Peyer's patch (tissue), 4 donors: ENCODE results near the gene GFRA3. TPM values are rescaled to one million over a fixed set of nuclear protein-coding genes. Genes with fewer than 3 reads are reported as not detected.
"Not testable (repeated sequence)": the region's sequence is repeated elsewhere in the genome, so short reads cannot be mapped to it uniquely, and the experiment has no call there.

Experiments used
- DNase-seq, 3 donors: peaks; one replicate each; pipeline ENCODE4 v3.0.0-alpha.2; 2017 to 2019
- H3K27ac ChIP-seq, 4 donors: fragments of 200-600 bp; sonication (generic); one replicate each; pipeline ENCODE4 v1.5.1; 2016 to 2019
- H3K27me3 ChIP-seq, 2 donors: fragments of 200-600 bp; sonication (generic); one replicate each; pipeline ENCODE4 v1.5.1; 2019
- H3K36me3 ChIP-seq, 3 donors: fragments of 200-600 bp; sonication (generic); one replicate each; pipeline ENCODE4 v1.5.1; 2016 to 2019
- H3K4me1 ChIP-seq, 4 donors: fragments of 200-600 bp; sonication (generic); one replicate each; pipeline ENCODE4 v1.5.1; 2016 to 2019
- H3K4me3 ChIP-seq, 4 donors: fragments of 200-600 bp; sonication (generic); 1 replicate in 3 of 4; 2 replicates in 1 of 4; pipeline ENCODE4 v1.5.1; 2016 to 2019; ENCODE audit warnings: mild to moderate bottlenecking in 1 of 4
- H3K9me3 ChIP-seq, 4 donors: fragments of 200-600 bp; sonication (generic); one replicate each; pipeline ENCODE4 v1.5.1; 2016 to 2019; ENCODE audit warnings: mild to moderate bottlenecking in 1 of 4
- POLR2A ChIP-seq, 2 donors: fragments of 450-650 bp; IDR thresholded peaks; one replicate each; pipeline ENCODE4 v1.5.1; 2017; ENCODE audit warnings: antibody characterized with exemption in 2 of 2, mild to moderate bottlenecking in 2 of 2, moderate library complexity in 2 of 2
- total RNA-seq, 4 donors: library from RNA; depleted of rRNA; stranded (reverse); fragments of >200 nt; gene quantifications; one replicate each; pipeline ENCODE4 v1.1.0, GENCODE V29; 2016
- TF ChIP-seq, protein P1 (sequence below), 6 experiments: fragments of 450-650 bp in 4 of 6; fragments of 200-600 bp in 2 of 6; sonication (generic) in 1 of 6; IDR thresholded peaks; one replicate each; pipeline ENCODE4 v1.5.1; 2017 to 2019; ENCODE audit warnings: antibody characterized with exemption in 6 of 6, mild to moderate bottlenecking in 3 of 6, moderate library complexity in 1 of 6

GFRA3 gene, protein sequence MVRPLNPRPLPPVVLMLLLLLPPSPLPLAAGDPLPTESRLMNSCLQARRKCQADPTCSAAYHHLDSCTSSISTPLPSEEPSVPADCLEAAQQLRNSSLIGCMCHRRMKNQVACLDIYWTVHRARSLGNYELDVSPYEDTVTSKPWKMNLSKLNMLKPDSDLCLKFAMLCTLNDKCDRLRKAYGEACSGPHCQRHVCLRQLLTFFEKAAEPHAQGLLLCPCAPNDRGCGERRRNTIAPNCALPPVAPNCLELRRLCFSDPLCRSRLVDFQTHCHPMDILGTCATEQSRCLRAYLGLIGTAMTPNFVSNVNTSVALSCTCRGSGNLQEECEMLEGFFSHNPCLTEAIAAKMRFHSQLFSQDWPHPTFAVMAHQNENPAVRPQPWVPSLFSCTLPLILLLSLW
- not detected for total RNA-seq

DNA sequence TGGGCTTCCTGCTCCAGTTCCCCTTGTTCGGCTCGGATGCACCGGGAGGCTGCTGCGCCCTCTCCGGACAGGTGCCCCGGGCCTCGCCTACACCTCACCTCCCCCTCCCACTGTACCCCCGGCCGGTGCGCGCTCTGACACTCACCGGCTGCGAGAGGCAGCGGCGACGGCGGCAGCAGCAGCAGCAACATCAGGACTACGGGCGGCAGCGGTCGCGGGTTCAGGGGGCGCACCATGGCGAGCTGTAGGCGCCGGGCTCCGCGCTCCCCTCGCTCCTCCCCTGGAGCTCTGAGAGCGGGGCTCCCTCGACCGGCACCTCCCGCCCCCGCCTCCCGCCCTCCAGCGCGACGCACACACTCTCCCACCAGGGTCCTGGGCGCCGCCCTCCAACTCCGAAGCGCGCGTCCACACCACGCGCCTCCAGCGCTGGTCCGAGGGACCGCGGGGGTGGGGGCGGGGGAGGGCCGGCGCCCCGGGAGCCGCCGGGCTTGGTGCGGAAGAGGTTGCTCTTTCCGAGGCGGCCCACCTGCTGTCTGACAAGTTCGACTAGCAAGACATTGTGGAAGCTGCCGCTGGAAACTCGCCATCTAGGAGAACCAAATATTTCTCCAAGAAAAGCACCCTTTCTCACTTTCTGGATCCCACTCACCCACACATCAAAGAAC, at the start of gene GFRA3:
GFRA3 (minus strand) TSS at position 433 of the 665 bp plus-strand sequence; CDS start at position 236, 197 bp downstream.
- TF ChIP-seq POLR2A (IDR thresholded peaks at IDR 0.05) = no peak
- TF ChIP-seq, protein P1, sequence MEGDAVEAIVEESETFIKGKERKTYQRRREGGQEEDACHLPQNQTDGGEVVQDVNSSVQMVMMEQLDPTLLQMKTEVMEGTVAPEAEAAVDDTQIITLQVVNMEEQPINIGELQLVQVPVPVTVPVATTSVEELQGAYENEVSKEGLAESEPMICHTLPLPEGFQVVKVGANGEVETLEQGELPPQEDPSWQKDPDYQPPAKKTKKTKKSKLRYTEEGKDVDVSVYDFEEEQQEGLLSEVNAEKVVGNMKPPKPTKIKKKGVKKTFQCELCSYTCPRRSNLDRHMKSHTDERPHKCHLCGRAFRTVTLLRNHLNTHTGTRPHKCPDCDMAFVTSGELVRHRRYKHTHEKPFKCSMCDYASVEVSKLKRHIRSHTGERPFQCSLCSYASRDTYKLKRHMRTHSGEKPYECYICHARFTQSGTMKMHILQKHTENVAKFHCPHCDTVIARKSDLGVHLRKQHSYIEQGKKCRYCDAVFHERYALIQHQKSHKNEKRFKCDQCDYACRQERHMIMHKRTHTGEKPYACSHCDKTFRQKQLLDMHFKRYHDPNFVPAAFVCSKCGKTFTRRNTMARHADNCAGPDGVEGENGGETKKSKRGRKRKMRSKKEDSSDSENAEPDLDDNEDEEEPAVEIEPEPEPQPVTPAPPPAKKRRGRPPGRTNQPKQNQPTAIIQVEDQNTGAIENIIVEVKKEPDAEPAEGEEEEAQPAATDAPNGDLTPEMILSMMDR (IDR thresholded peaks at IDR 0.05) = no peak
- Histone ChIP-seq H3K9me3 (no peaks in the 10 kb centered on the region), H3K27ac (no peak within 1 kb of the TSS), H3K36me3 (no peaks in the 10 kb centered on the region), H3K4me3 (peak within 1 kb of the TSS; percentile 20 to 46 (median 40)), H3K4me1 (peaks cover 0 to 7% (median 0%) of the 10 kb centered on the region in 4 donors), H3K27me3 (no peaks in the 10 kb centered on the region)
- DNase-seq = no peak

DNA sequence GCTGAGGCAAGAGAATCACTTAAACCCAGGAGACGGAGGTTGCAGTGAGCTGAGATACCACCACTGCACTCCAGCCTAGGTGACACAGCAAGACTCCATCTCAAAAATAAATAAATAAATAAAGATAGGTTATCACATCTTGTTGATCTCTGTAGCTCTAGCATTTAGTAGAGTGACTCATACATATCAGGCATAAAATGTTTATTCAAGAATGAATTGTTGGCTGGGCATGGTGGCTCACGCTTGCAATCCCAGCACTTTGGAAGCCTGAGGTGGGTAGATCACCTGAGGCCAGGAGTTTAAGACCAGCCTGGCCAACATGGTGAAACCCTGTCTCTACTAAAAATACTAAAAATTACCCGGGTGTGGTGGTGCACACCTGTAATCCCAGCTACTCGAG, 43.8 kb upstream of the GFRA3 start:
- not testable (repeated sequence) for H3K27me3 ChIP-seq, H3K27ac ChIP-seq, H3K4me1 ChIP-seq, H3K9me3 ChIP-seq, H3K4me3 ChIP-seq, H3K36me3 ChIP-seq, DNase-seq

DNA sequence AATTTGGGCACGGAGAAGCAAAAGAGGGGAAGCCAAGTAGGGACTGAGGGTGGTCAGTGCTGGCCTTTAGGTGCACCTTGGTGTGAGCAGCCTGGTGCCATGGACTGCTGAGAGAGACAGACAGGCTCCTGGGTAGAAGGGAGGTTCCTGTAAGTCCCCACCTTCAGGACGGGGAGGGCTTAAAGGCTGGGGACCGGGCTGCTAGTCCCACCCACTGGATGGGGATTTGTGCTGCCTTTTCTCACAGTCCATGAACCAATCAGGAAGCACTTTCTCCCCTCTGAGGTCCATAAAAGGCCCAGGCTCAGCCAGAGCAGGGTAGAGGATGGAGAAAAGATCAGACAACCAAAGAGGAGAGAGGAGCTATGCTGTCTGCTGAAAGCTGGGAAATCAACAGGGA, 41.9 kb upstream of the GFRA3 start:
- no peak overlapping the region for H3K4me3 ChIP-seq
- no peaks in the 10 kb centered on the region for H3K9me3 ChIP-seq
- H3K4me1 ChIP-seq = no peaks in the 10 kb centered on the region
- no peak overlapping the region for H3K27ac ChIP-seq
- no peak for DNase-seq
- no peaks in the 10 kb centered on the region for H3K36me3 ChIP-seq
- no peaks in the 10 kb centered on the region for H3K27me3 ChIP-seq
- no peak for TF ChIP-seq POLR2A (IDR thresholded peaks at IDR 0.05)
- TF ChIP-seq, protein P1 (IDR thresholded peaks at IDR 0.05) = no peak

DNA sequence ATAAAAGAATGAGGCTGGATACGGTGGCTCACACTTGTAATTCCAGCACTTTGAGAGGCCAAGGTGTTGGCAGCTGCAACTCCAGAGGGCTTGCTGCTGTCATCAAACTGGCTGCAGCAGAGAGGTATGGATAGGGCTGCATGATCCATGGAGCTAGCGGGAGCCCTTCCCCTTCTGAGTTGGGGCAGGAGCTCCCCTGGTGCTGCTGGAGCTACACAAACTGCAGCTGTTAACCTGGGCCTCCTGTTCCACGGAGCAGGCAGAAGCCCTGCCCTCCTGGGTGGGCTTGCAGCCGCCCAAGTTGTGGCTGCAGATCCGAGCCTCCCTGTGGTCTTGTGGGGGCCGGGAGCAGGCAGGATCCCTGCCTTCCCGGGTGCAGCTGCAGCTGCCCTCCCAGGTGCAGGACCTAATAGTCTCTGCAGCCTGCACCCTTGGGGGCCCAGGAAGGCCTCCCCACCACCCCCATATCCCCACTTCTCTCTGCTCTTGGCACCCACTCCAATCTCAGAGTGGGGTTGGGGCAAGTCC, 41.4 kb upstream of the GFRA3 start:
- TF ChIP-seq, protein P1 (IDR thresholded peaks at IDR 0.05) = no peak
- TF ChIP-seq POLR2A (IDR thresholded peaks at IDR 0.05) = no peak
- DNase-seq = no peak
- no peaks in the 10 kb centered on the region for H3K36me3 ChIP-seq
- no peak overlapping the region for H3K4me3 ChIP-seq
- no peaks in the 10 kb centered on the region for H3K9me3 ChIP-seq
- H3K4me1 ChIP-seq = no peaks in the 10 kb centered on the region
- no peaks in the 10 kb centered on the region for H3K27me3 ChIP-seq
- no peak overlapping the region for H3K27ac ChIP-seq

DNA sequence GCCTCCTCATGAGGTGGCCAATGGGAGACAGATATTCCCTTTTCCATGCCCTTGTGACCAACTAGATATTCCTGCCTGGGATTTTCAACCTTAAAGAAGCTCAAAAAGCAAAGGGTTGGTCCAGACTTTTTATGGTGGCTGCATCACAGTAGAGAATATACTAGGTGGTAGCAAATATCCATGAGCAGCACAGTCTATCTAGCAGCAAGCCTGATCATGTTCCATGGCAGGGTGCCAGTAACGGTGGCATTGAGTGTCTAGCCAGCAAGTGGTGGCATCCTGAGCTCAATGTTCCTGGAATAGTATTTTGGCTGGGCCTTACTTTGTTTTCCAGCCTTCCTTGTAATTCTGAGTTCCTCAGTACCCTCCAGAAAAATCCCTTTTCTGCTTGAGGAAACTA, 31.4 kb upstream of the GFRA3 start:
- no peak for DNase-seq
- H3K36me3 ChIP-seq = no peaks in the 10 kb centered on the region
- H3K9me3 ChIP-seq = no peaks in the 10 kb centered on the region
- no peak overlapping the region for H3K4me3 ChIP-seq
- no peaks in the 10 kb centered on the region for H3K27me3 ChIP-seq
- no peaks in the 10 kb centered on the region for H3K4me1 ChIP-seq
- no peak overlapping the region for H3K27ac ChIP-seq
- TF ChIP-seq POLR2A (IDR thresholded peaks at IDR 0.05) = no peak
- TF ChIP-seq, protein P1 (IDR thresholded peaks at IDR 0.05) = no peak

DNA sequence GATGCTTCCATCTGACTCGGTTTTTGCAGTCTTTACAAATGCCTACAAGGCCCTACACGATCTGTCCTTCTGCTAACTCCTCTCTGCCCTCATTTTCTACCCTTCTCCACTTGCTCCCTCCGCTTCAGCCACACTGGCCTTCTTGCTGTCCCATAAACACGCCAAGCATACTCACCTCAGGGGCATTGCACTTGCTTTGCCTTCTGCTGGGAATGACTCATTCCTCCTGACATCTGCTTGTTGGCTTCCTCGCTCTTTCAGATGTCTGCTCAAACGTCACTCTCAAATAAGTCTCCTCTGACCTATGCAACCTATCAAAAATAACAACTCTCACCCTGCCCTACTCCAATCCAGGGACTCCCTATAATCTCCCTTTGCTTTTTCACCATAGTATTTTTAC, 29.0 kb upstream of the GFRA3 start:
- no peak overlapping the region for H3K4me3 ChIP-seq
- no peaks in the 10 kb centered on the region for H3K9me3 ChIP-seq
- H3K4me1 ChIP-seq = no peaks in the 10 kb centered on the region
- no peaks in the 10 kb centered on the region for H3K36me3 ChIP-seq
- no peak for TF ChIP-seq POLR2A (IDR thresholded peaks at IDR 0.05)
- TF ChIP-seq, protein P1 (IDR thresholded peaks at IDR 0.05) = no peak
- no peak for DNase-seq
- no peaks in the 10 kb centered on the region for H3K27me3 ChIP-seq
- no peak overlapping the region for H3K27ac ChIP-seq
